Measurements from ENCODE around the gene MMP17. TPM values are rescaled to one million over a fixed set of nuclear protein-coding genes. Genes with fewer than 3 reads are reported as not detected.
A peak's percentile ranks its signal among the peaks of the same experiment; 100 is the strongest.

The MMP17 gene
- total RNA-seq, 2 experiments from 2014 or later, result 0.17 to 0.27 TPM

GRCh38 chr12:131817241-131817640 lies 11.0 kb upstream of the MMP17 start:
- H3K4me3 ChIP-seq (ENCODE audit: low read length), result no peak overlapping the region
- H3K4me1 Mint-ChIP-seq (ENCODE audit: low read depth), result no peaks in the 10 kb centered on the region
- H3K4me1 ChIP-seq (ENCODE audit: insufficient read depth, low read length), result no peaks in the 10 kb centered on the region
- H3K27ac Mint-ChIP-seq, result no peak overlapping the region
- no peak for TF ChIP-seq CTCF (IDR thresholded peaks at IDR 0.05)
- H3K4me3 Mint-ChIP-seq, result no peak overlapping the region
- no peaks in the 10 kb centered on the region for H3K36me3 ChIP-seq (ENCODE audit: insufficient read depth, low read length)
- intact Hi-C loops (cut with DNase I, micrococcal nuclease), result no loop called here
- ATAC-seq (ENCODE audit: poor library complexity) (no peak), DNase-seq (no peak)
- no peaks in the 10 kb centered on the region for H3K27me3 ChIP-seq (ENCODE audit: control insufficient read depth in 1 of 2, insufficient read depth in 2 of 2, low read length in 2 of 2)
- CTCF ChIA-PET, result no interaction called here
- no peak overlapping the region for H3K27ac ChIP-seq (ENCODE audit: low read depth in 1 of 2, low read length in 2 of 2)
- peaks cover under 1% of the 10 kb centered on the region for H3K36me3 Mint-ChIP-seq (ENCODE audit: low read depth)
- H3K27me3 Mint-ChIP-seq, result no peaks in the 10 kb centered on the region
- peaks cover 0 to 13% of the 10 kb centered on the region in 2 experiments for H3K9me3 ChIP-seq (ENCODE audit: control insufficient read depth in 1 of 2, insufficient read depth in 1 of 2, low read length in 2 of 2)
- peaks cover 4% of the 10 kb centered on the region for H3K9me3 Mint-ChIP-seq
- POLR2A ChIA-PET, result no interaction called here

- ChIA-PET POLR2A (no interaction called here), CTCF (no interaction called here)
- Mint-ChIP-seq H3K4me3 (no peak overlapping the region), H3K4me1 (ENCODE audit: low read depth) (no peaks in the 10 kb centered on the region), H3K27ac (no peak overlapping the region), H3K9me3 (no peaks in the 10 kb centered on the region), H3K27me3 (peaks cover 6% of the 10 kb centered on the region), H3K36me3 (ENCODE audit: low read depth) (no peaks in the 10 kb centered on the region)
- Histone ChIP-seq H3K4me1 (ENCODE audit: insufficient read depth, low read length) (no peaks in the 10 kb centered on the region), H3K4me3 (ENCODE audit: low read length) (no peak overlapping the region), H3K36me3 (ENCODE audit: insufficient read depth, low read length) (no peaks in the 10 kb centered on the region), H3K27ac (ENCODE audit: low read depth in 1 of 2, low read length in 2 of 2) (no peak overlapping the region), H3K9me3 (ENCODE audit: control insufficient read depth in 1 of 2, insufficient read depth in 1 of 2, low read length in 2 of 2) (no peaks in the 10 kb centered on the region), H3K27me3 (ENCODE audit: control insufficient read depth in 1 of 2, insufficient read depth in 2 of 2, low read length in 2 of 2) (no peaks in the 10 kb centered on the region)
- ATAC-seq (ENCODE audit: poor library complexity) (no peak), DNase-seq (peak in 3 of 14 experiments; percentile 13 to 64 (median 48))
- no peak for TF ChIP-seq CTCF (IDR thresholded peaks at IDR 0.05)
- intact Hi-C loops (cut with DNase I, micrococcal nuclease), result no loop called here
Observed at GRCh38 chr12:131818821-131819585, 9.2 kb upstream of the MMP17 start.

- peaks cover 14 to 30% of the 10 kb centered on the region in 2 experiments for H3K27me3 ChIP-seq (ENCODE audit: control insufficient read depth in 1 of 2, insufficient read depth in 2 of 2, low read length in 2 of 2)
- ATAC-seq (ENCODE audit: poor library complexity) (no peak), DNase-seq (no peak)
- H3K4me1 ChIP-seq (ENCODE audit: insufficient read depth, low read length), result peaks cover 12% of the 10 kb centered on the region
- no peaks in the 10 kb centered on the region for H3K9me3 Mint-ChIP-seq
- no peaks in the 10 kb centered on the region for H3K36me3 ChIP-seq (ENCODE audit: insufficient read depth, low read length)
- H3K4me3 Mint-ChIP-seq, result no peak overlapping the region
- H3K36me3 Mint-ChIP-seq (ENCODE audit: low read depth), result no peaks in the 10 kb centered on the region
- ChIA-PET CTCF (no interaction called here), POLR2A (no interaction called here)
- peaks cover 0 to 5% of the 10 kb centered on the region in 2 experiments for H3K9me3 ChIP-seq (ENCODE audit: control insufficient read depth in 1 of 2, insufficient read depth in 1 of 2, low read length in 2 of 2)
- peaks cover 4% of the 10 kb centered on the region for H3K4me1 Mint-ChIP-seq (ENCODE audit: low read depth)
- no peak overlapping the region for H3K27ac Mint-ChIP-seq
- no peak overlapping the region for H3K27ac ChIP-seq (ENCODE audit: low read depth in 1 of 2, low read length in 2 of 2)
- peaks cover 45% of the 10 kb centered on the region for H3K27me3 Mint-ChIP-seq
- H3K4me3 ChIP-seq (ENCODE audit: low read length), result no peak overlapping the region
- no peak for TF ChIP-seq CTCF (IDR thresholded peaks at IDR 0.05)
- intact Hi-C loops (cut with DNase I, micrococcal nuclease), result no loop called here
Observed at GRCh38 chr12:131824450-131824849, 3.7 kb upstream of the MMP17 start.
